ENCODE measurements around the gene ACSL5.
"Not testable (repeated sequence)": the region's sequence is repeated elsewhere in the genome, so short reads cannot be mapped to it uniquely, and the experiment has no call there.

Gene ACSL5

GRCh38 chr10:112394475-112394875 lies 20.6 kb downstream of the ACSL5 start:
- no peak for TF ChIP-seq CTCF (IDR thresholded peaks at IDR 0.05; ENCODE audit: insufficient read depth, low read depth, low read length, missing control alignments)
- H3K4me3 ChIP-seq (ENCODE audit: low read depth, low read length) = no peak overlapping the region
- DNase-seq (ENCODE audit: low read depth) = no peak

GRCh38 chr10:112395809-112396530 lies 22.1 kb downstream of the ACSL5 start:
- DNase-seq (ENCODE audit: low read depth) = no peak
- no peak for TF ChIP-seq CTCF (IDR thresholded peaks at IDR 0.05; ENCODE audit: insufficient read depth, low read depth, low read length, missing control alignments)

GRCh38 chr10:112397592-112397991 lies 23.7 kb downstream of the ACSL5 start:
- TF ChIP-seq CTCF (IDR thresholded peaks at IDR 0.05; ENCODE audit: insufficient read depth, low read depth, low read length, missing control alignments) = no peak
- H3K4me3 ChIP-seq (ENCODE audit: low read depth, low read length) = no peak overlapping the region

More at GRCh38 chr10:112395809-112396530, 22.1 kb downstream of the ACSL5 start:
- H3K4me3 ChIP-seq (ENCODE audit: low read depth, low read length) = no peak overlapping the region

GRCh38 chr10:112402917-112403316 lies 29.0 kb downstream of the ACSL5 start:
- no peak for DNase-seq (ENCODE audit: low read depth)
- no peak for TF ChIP-seq CTCF (IDR thresholded peaks at IDR 0.05; ENCODE audit: insufficient read depth, low read depth, low read length, missing control alignments)
- no peak overlapping the region for H3K4me3 ChIP-seq (ENCODE audit: low read depth, low read length)

More at GRCh38 chr10:112397592-112397991, 23.7 kb downstream of the ACSL5 start:
- DNase-seq (ENCODE audit: low read depth) = no peak

GRCh38 chr10:112404617-112405016 lies 30.7 kb downstream of the ACSL5 start:
- DNase-seq (ENCODE audit: low read depth) = no peak
- H3K4me3 ChIP-seq (ENCODE audit: low read depth, low read length) = no peak overlapping the region
- no peak for TF ChIP-seq CTCF (IDR thresholded peaks at IDR 0.05; ENCODE audit: insufficient read depth, low read depth, low read length, missing control alignments)

- DNase-seq (ENCODE audit: low read depth); H3K4me3 ChIP-seq (ENCODE audit: low read depth, low read length): not testable (repeated sequence)
These were observed 32.9 kb downstream of the ACSL5 start for GRCh38 chr10:112406806-112407205.

- no peak for TF ChIP-seq CTCF (IDR thresholded peaks at IDR 0.05; ENCODE audit: insufficient read depth, low read depth, low read length, missing control alignments)
- no peak for DNase-seq (ENCODE audit: low read depth)
- H3K4me3 ChIP-seq (ENCODE audit: low read depth, low read length) = no peak overlapping the region
These were observed 33.8 kb downstream of the ACSL5 start for GRCh38 chr10:112407696-112408095.

Data from GM12865 (cell line).